ENCODE data around the gene TAC4. TPM values are rescaled to one million over a fixed set of nuclear protein-coding genes. Genes with fewer than 3 reads are reported as not detected.

Gene TAC4, protein sequence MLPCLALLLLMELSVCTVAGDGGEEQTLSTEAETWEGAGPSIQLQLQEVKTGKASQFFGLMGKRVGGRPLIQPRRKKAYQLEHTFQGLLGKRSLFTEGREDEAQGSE
- not detected in 5 replicates for total RNA-seq (2022; extraction: Qiagen RNA extraction)

GRCh38 chr17:49848019-49848473, at the start of gene TAC4:
Gene TAC4 (minus strand): TSS chr17:49848069. CDS start chr17:49848017, 52 bp downstream.

DNA sequence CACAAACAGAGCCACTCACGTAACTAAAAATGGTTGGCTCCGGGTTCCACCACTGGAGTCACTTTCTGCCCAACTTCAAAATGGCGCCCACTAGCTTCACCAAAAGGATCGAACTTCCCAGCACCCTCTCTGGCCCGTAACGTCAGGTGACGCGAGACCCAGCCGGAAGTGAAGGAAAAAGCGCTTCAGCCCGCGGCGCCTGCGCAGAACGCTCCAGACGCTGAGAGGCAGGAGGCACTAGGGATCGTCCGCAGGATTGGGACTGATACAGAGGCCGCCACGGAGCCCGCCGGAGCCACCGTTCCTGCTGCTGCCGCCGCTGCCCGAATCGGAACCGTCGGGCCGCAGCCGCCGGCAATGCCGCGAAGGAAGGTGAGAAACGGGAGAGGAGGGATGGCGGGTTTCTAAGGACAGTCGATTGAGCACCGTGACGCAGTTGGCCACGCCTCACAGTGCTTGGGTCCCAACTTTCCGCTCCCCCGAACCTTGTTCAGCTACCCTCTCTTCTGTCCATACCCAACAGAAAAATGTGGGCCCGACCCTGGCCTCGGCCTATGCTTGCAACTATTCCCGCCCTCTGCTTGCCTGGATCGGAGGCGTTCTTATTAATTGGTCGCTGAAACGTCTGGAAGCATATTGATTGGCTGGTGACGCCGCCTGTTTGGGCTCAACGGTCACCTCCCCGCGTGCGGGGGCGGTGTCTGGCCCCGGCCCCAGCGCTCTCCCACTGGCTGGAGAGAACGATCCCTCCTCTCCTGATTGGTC, 59.2 kb downstream of the TAC4 start, which contains the start of gene KAT7:
Gene KAT7 (plus strand): TSS at position 204 of the 765 bp plus-strand sequence. CDS start 154 bp downstream, at position 358.

Other genes starting within 250 kb of the TAC4 start
- 40.5 to 47.9 TPM (median 42.3 TPM) in 5 replicates for gene SPOP, start 170.0 kb downstream of the TAC4 start, total RNA-seq (2022; extraction: Qiagen RNA extraction)
- gene SLC35B1, start 140.1 kb downstream of the TAC4 start, total RNA-seq (2022; extraction: Qiagen RNA extraction): 87.4 to 95.8 TPM (median 89.0 TPM) in 5 replicates
- gene FAM117A, start 83.9 kb downstream of the TAC4 start, total RNA-seq (2022; extraction: Qiagen RNA extraction): 1.3 to 1.9 TPM (median 1.8 TPM) in 5 replicates
- 26.3 to 31.3 TPM (median 27.6 TPM) in 5 replicates for gene KAT7, start 59.4 kb downstream of the TAC4 start, total RNA-seq (2022; extraction: Qiagen RNA extraction)
- 1.9 to 2.7 TPM (median 2.6 TPM) in 5 replicates for gene DLX4, start 121.1 kb upstream of the TAC4 start, total RNA-seq (2022; extraction: Qiagen RNA extraction)
- gene DLX3, start 147.2 kb upstream of the TAC4 start, total RNA-seq (2022; extraction: Qiagen RNA extraction): 0.05 to 0.11 TPM (median 0.08 TPM) in 5 replicates
- gene ITGA3, start 208.0 kb upstream of the TAC4 start, total RNA-seq (2022; extraction: Qiagen RNA extraction): 354 to 383 TPM (median 368 TPM) in 5 replicates
- 15.3 to 20.3 TPM (median 17.2 TPM) in 5 replicates for gene PDK2, start 247.3 kb upstream of the TAC4 start, total RNA-seq (2022; extraction: Qiagen RNA extraction)

Measured in A549 treated with AZD2906 at 1 μM for 4 hours (cell line).